Measurements from ENCODE around the gene ABHD4.

- TF ChIP-seq CTCF (IDR thresholded peaks at IDR 0.05) (peak in 2 of 3 experiments; percentile 96 to 99), POLR2AphosphoS5 (IDR thresholded peaks at IDR 0.05) (peak in 1 of 2 donors; percentile 51)
Measured at GRCh38 chr14:22556990-22557623, 41.0 kb upstream of the ABHD4 start.
